ENCODE measurements around the gene KCND3. TPM values are rescaled to one million over a fixed set of nuclear protein-coding genes. Genes with fewer than 3 reads are reported as not detected.

The KCND3 gene
- total and polyA plus RNA-seq, 7 experiments from 2014 or later: 0.05 to 0.17 TPM; not detected in 5

DNA sequence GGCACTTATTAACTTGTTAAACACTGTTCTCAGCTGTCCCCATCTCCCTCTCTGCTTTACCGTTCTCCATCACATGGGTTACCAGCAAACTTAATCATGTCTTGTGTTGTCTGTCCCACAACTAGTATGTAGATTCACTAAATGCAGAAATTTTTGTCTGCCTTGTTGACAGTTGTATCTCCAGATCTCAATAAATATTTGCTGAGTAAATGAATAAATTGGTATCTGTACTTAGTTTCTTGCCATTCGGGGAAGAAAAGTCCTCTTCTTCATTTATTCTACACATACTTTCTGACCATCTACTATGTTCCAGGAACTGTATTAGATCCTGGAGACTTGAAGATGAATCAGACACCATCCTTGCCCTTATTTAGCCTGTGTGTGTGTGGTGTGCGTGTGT, 97.9 kb downstream of the KCND3 start:
- Mint-ChIP-seq H3K27ac (no peak overlapping the region), H3K4me1 (peaks cover 4 to 15% (median 5%) of the 10 kb centered on the region in 7 donors), H3K27me3 (peaks cover 0 to 24% (median 8%) of the 10 kb centered on the region in 5 donors), H3K9me3 (no peaks in the 10 kb centered on the region), H3K4me3 (no peak overlapping the region), H3K36me3 (no peaks in the 10 kb centered on the region)
- Histone ChIP-seq H3K36me3 (ENCODE audit: control insufficient read depth in 2 of 3, insufficient read depth in 3 of 3, low read length in 3 of 3) (no peaks in the 10 kb centered on the region), H3K4me3 (ENCODE audit: low read length) (no peak overlapping the region), H3K9me3 (ENCODE audit: control insufficient read depth in 2 of 3, low read length in 3 of 3) (no peaks in the 10 kb centered on the region), H3K4me1 (ENCODE audit: control insufficient read depth in 2 of 2, insufficient read depth in 2 of 2, low read length in 2 of 2) (no peaks in the 10 kb centered on the region), H3K27me3 (ENCODE audit: control insufficient read depth in 2 of 2, insufficient read depth in 2 of 2, low read length in 2 of 2) (no peaks in the 10 kb centered on the region), H3K27ac (ENCODE audit: low read depth, low read length) (no peak overlapping the region)
- CTCF ChIA-PET: interaction anchor here (0.5 kb wide), 1 partner anchor 851 kb away, joined by 3 read pairs; no protein-coding TSS in a partner anchor
- POLR2A ChIA-PET: no interaction called here
- DNase-seq (no peak), ATAC-seq (no peak)
- intact Hi-C loops (cut with micrococcal nuclease): no loop called here

DNA sequence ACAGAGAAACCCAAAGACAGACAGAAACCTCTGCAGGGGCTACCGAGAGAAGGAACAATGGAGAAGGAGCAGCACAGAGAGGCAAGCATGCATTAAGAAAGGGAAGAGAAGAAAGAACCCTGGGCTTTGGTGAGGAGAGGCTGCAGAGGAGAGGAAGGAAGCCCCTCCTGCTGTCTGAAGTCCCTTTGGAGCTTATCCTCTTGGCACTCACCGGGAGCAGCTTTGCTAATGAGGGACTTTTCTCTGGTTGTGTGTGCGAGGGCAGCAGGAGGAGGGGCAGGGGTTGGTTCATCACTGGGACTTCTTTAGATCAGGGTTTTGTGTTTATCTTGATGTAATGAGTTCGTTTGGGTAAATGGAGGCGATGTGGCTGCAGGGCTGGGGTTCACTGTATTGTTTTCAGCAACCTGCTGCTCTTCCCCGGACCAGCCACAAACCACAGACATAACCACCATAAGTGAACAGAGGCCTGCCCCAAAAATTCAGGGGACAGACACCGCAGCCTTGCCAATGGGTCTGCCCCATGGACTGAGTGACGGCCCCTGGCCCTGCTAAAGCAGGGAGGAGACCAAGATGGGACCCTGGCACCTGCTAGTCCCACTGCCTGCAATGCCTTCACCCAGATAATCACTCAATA, 100.6 kb downstream of the KCND3 start:
- intact Hi-C loops (cut with micrococcal nuclease): no loop called here
- peak overlapping the region in 2 of 9 donors; percentile 60 to 70 for H3K27ac Mint-ChIP-seq
- ATAC-seq (no peak), DNase-seq (no peak)
- H3K27me3 Mint-ChIP-seq: peaks cover 0 to 30% (median 15%) of the 10 kb centered on the region in 5 donors
- Histone ChIP-seq H3K4me3 (ENCODE audit: low read length) (no peak overlapping the region), H3K27ac (ENCODE audit: low read depth, low read length) (no peak overlapping the region), H3K9me3 (ENCODE audit: control insufficient read depth in 2 of 3, low read length in 3 of 3) (no peaks in the 10 kb centered on the region), H3K27me3 (ENCODE audit: control insufficient read depth in 2 of 2, insufficient read depth in 2 of 2, low read length in 2 of 2) (no peaks in the 10 kb centered on the region), H3K4me1 (ENCODE audit: control insufficient read depth in 2 of 2, insufficient read depth in 2 of 2, low read length in 2 of 2) (no peaks in the 10 kb centered on the region), H3K36me3 (ENCODE audit: control insufficient read depth in 2 of 3, insufficient read depth in 3 of 3, low read length in 3 of 3) (no peaks in the 10 kb centered on the region)
- POLR2A ChIA-PET: no interaction called here
- H3K4me1 Mint-ChIP-seq: peaks cover 4 to 15% (median 5%) of the 10 kb centered on the region in 7 donors
- no peaks in the 10 kb centered on the region for H3K36me3 Mint-ChIP-seq
- CTCF ChIA-PET: no interaction called here
- peaks cover 0 to 1% (median 0%) of the 10 kb centered on the region in 11 donors for H3K9me3 Mint-ChIP-seq
- peak overlapping the region in 1 of 10 donors; percentile 7 for H3K4me3 Mint-ChIP-seq

DNA sequence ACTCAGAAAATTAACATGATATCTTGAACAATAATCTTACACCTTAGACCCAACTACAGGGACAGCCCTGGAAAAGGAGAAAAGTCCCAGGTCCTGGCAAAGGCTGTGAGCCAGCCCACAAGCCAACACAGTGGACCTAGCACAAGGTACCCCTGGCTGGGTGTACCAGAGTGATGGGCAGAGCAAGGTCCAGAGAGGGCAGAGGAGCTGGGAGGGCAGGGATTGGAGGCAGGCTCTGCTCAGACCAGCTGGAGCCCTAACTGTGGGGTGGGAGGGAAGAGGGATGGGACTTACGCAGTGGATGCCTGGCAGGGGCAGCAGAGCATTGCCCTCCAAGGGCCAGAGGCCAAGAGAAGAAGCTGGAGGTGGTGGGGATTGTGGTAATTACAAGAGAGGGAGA, 101.6 kb downstream of the KCND3 start:
- DNase-seq (no peak), ATAC-seq (no peak)
- Mint-ChIP-seq H3K27ac (peak overlapping the region in 1 of 9 donors; percentile 10), H3K27me3 (peaks cover 0 to 33% (median 15%) of the 10 kb centered on the region in 5 donors), H3K4me3 (peak overlapping the region in 1 of 10 donors; percentile 36), H3K4me1 (peaks cover 4 to 15% (median 5%) of the 10 kb centered on the region in 7 donors), H3K9me3 (peaks cover 0 to 1% (median 0%) of the 10 kb centered on the region in 11 donors), H3K36me3 (no peaks in the 10 kb centered on the region)
- POLR2A ChIA-PET: no interaction called here
- no peaks in the 10 kb centered on the region for H3K4me1 ChIP-seq (ENCODE audit: control insufficient read depth in 2 of 2, insufficient read depth in 2 of 2, low read length in 2 of 2)
- CTCF ChIA-PET: no interaction called here
- intact Hi-C loops (cut with micrococcal nuclease): no loop called here
- no peaks in the 10 kb centered on the region for H3K27me3 ChIP-seq (ENCODE audit: control insufficient read depth in 2 of 2, insufficient read depth in 2 of 2, low read length in 2 of 2)
- H3K4me3 ChIP-seq (ENCODE audit: low read length): no peak overlapping the region
- no peaks in the 10 kb centered on the region for H3K9me3 ChIP-seq (ENCODE audit: control insufficient read depth in 2 of 3, low read length in 3 of 3)
- H3K27ac ChIP-seq (ENCODE audit: low read depth, low read length): no peak overlapping the region
- no peaks in the 10 kb centered on the region for H3K36me3 ChIP-seq (ENCODE audit: control insufficient read depth in 2 of 3, insufficient read depth in 3 of 3, low read length in 3 of 3)

DNA sequence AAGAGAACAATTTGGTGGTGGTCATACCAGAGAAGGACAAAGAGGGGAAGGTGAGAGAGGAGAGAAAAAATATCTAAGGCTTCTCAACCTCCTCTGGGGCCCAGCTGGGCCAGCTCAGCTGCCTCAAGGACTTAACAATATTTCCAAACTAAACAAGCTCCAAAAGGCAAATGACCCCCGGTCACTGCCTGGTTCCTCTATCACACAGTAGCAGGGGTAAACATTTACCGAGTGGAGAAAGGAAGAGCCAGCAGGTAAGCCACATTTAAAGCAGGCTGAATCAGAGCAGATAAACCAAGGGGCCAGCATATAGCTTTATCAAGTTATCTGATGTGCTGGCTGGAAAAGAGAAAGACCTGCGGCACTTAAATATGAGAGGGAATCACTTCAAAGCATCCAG, 102.1 kb downstream of the KCND3 start:
- Histone ChIP-seq H3K27ac (ENCODE audit: low read depth, low read length) (no peak overlapping the region), H3K36me3 (ENCODE audit: control insufficient read depth in 2 of 3, insufficient read depth in 3 of 3, low read length in 3 of 3) (no peaks in the 10 kb centered on the region), H3K27me3 (ENCODE audit: control insufficient read depth in 2 of 2, insufficient read depth in 2 of 2, low read length in 2 of 2) (no peaks in the 10 kb centered on the region), H3K9me3 (ENCODE audit: control insufficient read depth in 2 of 3, low read length in 3 of 3) (no peaks in the 10 kb centered on the region), H3K4me1 (ENCODE audit: control insufficient read depth in 2 of 2, insufficient read depth in 2 of 2, low read length in 2 of 2) (no peaks in the 10 kb centered on the region), H3K4me3 (ENCODE audit: low read length) (no peak overlapping the region)
- Mint-ChIP-seq H3K27me3 (peaks cover 0 to 34% (median 15%) of the 10 kb centered on the region in 5 donors), H3K27ac (no peak overlapping the region), H3K9me3 (peaks cover 0 to 1% (median 0%) of the 10 kb centered on the region in 11 donors), H3K4me3 (no peak overlapping the region), H3K4me1 (peaks cover 4 to 15% (median 5%) of the 10 kb centered on the region in 7 donors), H3K36me3 (no peaks in the 10 kb centered on the region)
- DNase-seq: no peak
- no peak for ATAC-seq
- ChIA-PET POLR2A (no interaction called here), CTCF (no interaction called here)
- intact Hi-C loops (cut with micrococcal nuclease): no loop called here

DNA sequence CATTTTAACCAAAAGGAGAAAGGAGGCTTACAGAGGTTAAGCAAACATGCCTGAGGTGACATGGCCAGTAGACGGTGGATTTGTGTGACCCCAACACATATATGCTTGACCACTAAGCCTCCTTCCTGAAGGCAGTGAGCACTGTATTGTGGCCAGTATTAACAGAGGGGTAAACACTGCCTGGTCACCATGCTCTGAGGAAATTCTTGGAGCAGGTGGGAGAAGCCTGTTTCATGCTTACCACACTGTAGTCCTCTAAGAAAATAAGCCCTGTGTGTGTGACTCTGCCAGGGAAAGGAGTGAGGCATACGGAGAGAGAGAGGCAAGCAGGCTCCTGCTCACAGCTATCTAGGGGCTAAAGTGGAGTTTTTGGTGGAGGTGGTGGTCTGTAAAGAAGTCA, 102.7 kb downstream of the KCND3 start:
- Histone ChIP-seq H3K4me1 (ENCODE audit: control insufficient read depth in 2 of 2, insufficient read depth in 2 of 2, low read length in 2 of 2) (no peaks in the 10 kb centered on the region), H3K36me3 (ENCODE audit: control insufficient read depth in 2 of 3, insufficient read depth in 3 of 3, low read length in 3 of 3) (no peaks in the 10 kb centered on the region), H3K27ac (ENCODE audit: low read depth, low read length) (no peak overlapping the region), H3K27me3 (ENCODE audit: control insufficient read depth in 2 of 2, insufficient read depth in 2 of 2, low read length in 2 of 2) (no peaks in the 10 kb centered on the region), H3K9me3 (ENCODE audit: control insufficient read depth in 2 of 3, low read length in 3 of 3) (no peaks in the 10 kb centered on the region), H3K4me3 (ENCODE audit: low read length) (no peak overlapping the region)
- Mint-ChIP-seq H3K36me3 (no peaks in the 10 kb centered on the region), H3K4me1 (peaks cover 4 to 15% (median 5%) of the 10 kb centered on the region in 7 donors), H3K27ac (no peak overlapping the region), H3K27me3 (peaks cover 6 to 40% (median 15%) of the 10 kb centered on the region in 5 donors), H3K4me3 (no peak overlapping the region), H3K9me3 (peaks cover 0 to 1% (median 0%) of the 10 kb centered on the region in 11 donors)
- intact Hi-C loops (cut with micrococcal nuclease): no loop called here
- no peak for DNase-seq
- no peak for ATAC-seq
- POLR2A ChIA-PET: no interaction called here
- CTCF ChIA-PET: no interaction called here

DNA sequence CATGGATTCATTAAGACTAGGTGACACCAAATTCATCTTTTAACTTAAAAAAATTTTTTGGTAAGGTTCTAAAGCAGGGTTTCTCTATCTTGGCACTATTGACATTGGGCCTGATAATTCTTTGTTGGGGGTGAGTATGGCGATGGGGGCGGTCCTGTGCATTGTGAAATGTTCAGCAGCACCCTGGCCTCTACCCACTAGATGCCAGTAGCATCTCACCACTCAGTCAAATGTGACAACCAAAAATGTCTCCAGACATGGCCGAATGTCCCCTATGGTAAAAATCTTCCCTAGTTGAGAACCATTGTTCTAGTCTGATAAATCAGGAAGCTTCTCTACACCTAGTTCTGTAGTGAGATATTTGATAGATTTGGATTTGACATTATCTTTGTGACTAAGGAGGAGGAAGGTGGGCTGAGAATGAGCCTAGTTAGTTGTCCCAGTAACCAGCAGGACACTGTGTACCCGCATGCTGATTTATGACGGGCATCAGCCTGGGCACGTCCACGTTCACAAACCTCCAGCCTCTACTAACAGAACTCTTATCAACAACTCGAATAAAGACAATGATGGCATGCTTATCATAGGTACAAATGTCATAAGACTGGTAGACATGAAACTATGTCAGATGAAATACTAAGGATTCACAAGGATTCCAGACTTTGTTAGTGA, 104.6 kb downstream of the KCND3 start:
- H3K27me3 Mint-ChIP-seq: peaks cover 20 to 55% (median 23%) of the 10 kb centered on the region in 5 donors
- ATAC-seq: no peak
- no peak overlapping the region for H3K27ac Mint-ChIP-seq
- Histone ChIP-seq H3K36me3 (ENCODE audit: control insufficient read depth in 2 of 3, insufficient read depth in 3 of 3, low read length in 3 of 3) (no peaks in the 10 kb centered on the region), H3K4me3 (ENCODE audit: low read length) (no peak overlapping the region), H3K9me3 (ENCODE audit: control insufficient read depth in 2 of 3, low read length in 3 of 3) (no peaks in the 10 kb centered on the region), H3K4me1 (ENCODE audit: control insufficient read depth in 2 of 2, insufficient read depth in 2 of 2, low read length in 2 of 2) (no peaks in the 10 kb centered on the region), H3K27ac (ENCODE audit: low read depth, low read length) (no peak overlapping the region), H3K27me3 (ENCODE audit: control insufficient read depth in 2 of 2, insufficient read depth in 2 of 2, low read length in 2 of 2) (no peaks in the 10 kb centered on the region)
- H3K9me3 Mint-ChIP-seq: peaks cover 0 to 1% (median 0%) of the 10 kb centered on the region in 11 donors
- H3K4me1 Mint-ChIP-seq: peaks cover 4 to 15% (median 5%) of the 10 kb centered on the region in 7 donors
- no peak for DNase-seq
- CTCF ChIA-PET: no interaction called here
- H3K4me3 Mint-ChIP-seq: no peak overlapping the region
- no peaks in the 10 kb centered on the region for H3K36me3 Mint-ChIP-seq
- POLR2A ChIA-PET: interaction anchor here (0.6 kb wide), 1 partner anchor 503 kb away, joined by 3 read pairs; no protein-coding TSS in a partner anchor
- intact Hi-C loops (cut with micrococcal nuclease): no loop called here

All from naive thymus-derived CD4-positive, alpha-beta T cell (primary cell).